AG04449 (cell line): Measurements from ENCODE around the gene ROBO1.

Experiments
- CTCF ChIA-PET: fragments of 350-600 bp; formaldehyde crosslinking; extraction: SDS; loops from one replicate; lab custom pipeline; 2021; ENCODE audit warnings: antibody characterized with exemption; lab: Yijun Ruan, JAX
- POLR2A ChIA-PET: fragments of 400-600, 350-600 bp; formaldehyde crosslinking; extraction: SDS; loops from one replicate; lab custom pipeline; 2020; ENCODE audit warnings: antibody characterized with exemption, inconsistent platforms; lab: Yijun Ruan, JAX
- DNase-seq: peaks from one replicate; pipeline ENCODE4 v3.0.0-alpha.2; 2010; ENCODE audit warnings: low read depth, low spot score
- H3K4me3 ChIP-seq: 2 replicates; pipeline ENCODE4 v1.5.1; 2011; ENCODE audit warnings: low read depth, mild to moderate bottlenecking, control low read depth, low read length
- CTCF ChIP-seq: IDR thresholded peaks from one replicate; pipeline ENCODE4 v1.5.1; 2011; ENCODE audit warnings: mild to moderate bottlenecking, moderate library complexity, low read length, control low read depth, inconsistent platforms; ENCODE audit not compliant: insufficient read depth; ENCODE audit errors: missing control alignments

ROBO1 gene

GRCh38 chr3:79284781-79285180, 483.0 kb downstream of the ROBO1 start:
- POLR2A ChIA-PET: no interaction called here
- no peak for DNase-seq
- H3K4me3 ChIP-seq: no peak overlapping the region
- CTCF ChIA-PET: no interaction called here
- no peak for TF ChIP-seq CTCF

GRCh38 chr3:79278681-79279080, 489.1 kb downstream of the ROBO1 start:
- DNase-seq: no peak
- H3K4me3 ChIP-seq: no peak overlapping the region
- TF ChIP-seq CTCF: no peak
- ChIA-PET POLR2A (no interaction called here), CTCF (no interaction called here)

GRCh38 chr3:79268422-79268821, 499.4 kb downstream of the ROBO1 start:
- CTCF ChIA-PET: no interaction called here
- no peak overlapping the region for H3K4me3 ChIP-seq
- DNase-seq: no peak
- TF ChIP-seq CTCF: no peak
- POLR2A ChIA-PET: no interaction called here

- POLR2A ChIA-PET: no interaction called here
- no peak for TF ChIP-seq CTCF
- CTCF ChIA-PET: interaction anchor here (1.4 kb wide), 1 partner anchor 97 kb away, joined by 3 read pairs; no protein-coding TSS in a partner anchor
- DNase-seq: no peak
- H3K4me3 ChIP-seq: no peak overlapping the region
Measured at GRCh38 chr3:79264892-79265291, 502.9 kb downstream of the ROBO1 start.

- no peak for TF ChIP-seq CTCF
- no peak overlapping the region for H3K4me3 ChIP-seq
- ChIA-PET CTCF (interaction anchor here (1.4 kb wide), 1 partner anchor 98 kb away, joined by 3 read pairs; no protein-coding TSS in a partner anchor), POLR2A (no interaction called here)
- no peak for DNase-seq
Measured at GRCh38 chr3:79263423-79263822, 504.4 kb downstream of the ROBO1 start.

- ChIA-PET POLR2A (no interaction called here), CTCF (no interaction called here)
- no peak for DNase-seq
- no peak overlapping the region for H3K4me3 ChIP-seq
- TF ChIP-seq CTCF: no peak
Measured at GRCh38 chr3:79258479-79258878, 509.3 kb downstream of the ROBO1 start.
